Adrenal gland (tissue), 5 donors: ENCODE data around the gene THRA.

Experiments
- POLR2A ChIP-seq, 2 donors: fragments of 450-650 bp; IDR thresholded peaks; one replicate each; pipeline ENCODE4 v1.6.1; 2017; ENCODE audit warnings: antibody characterized with exemption in 2 of 2, mild to moderate bottlenecking in 2 of 2, moderate library complexity in 1 of 2
- TF ChIP-seq, protein P1 (sequence below), 6 experiments: fragments of 450-650 bp in 4 of 6; fragments of 200-600 bp in 2 of 6; sonication (generic) in 1 of 6; IDR thresholded peaks; 1 replicate in 5 of 6; 2 replicates in 1 of 6; pipeline versions ENCODE4 v1.5.1 to v1.8.0; 2016 to 2021; ENCODE audit warnings: antibody characterized with exemption in 6 of 6, mild to moderate bottlenecking in 2 of 6, moderate library complexity in 1 of 6
- donor health status: DM: no; HTN: no; CAD: no.

- TF ChIP-seq, protein P1, sequence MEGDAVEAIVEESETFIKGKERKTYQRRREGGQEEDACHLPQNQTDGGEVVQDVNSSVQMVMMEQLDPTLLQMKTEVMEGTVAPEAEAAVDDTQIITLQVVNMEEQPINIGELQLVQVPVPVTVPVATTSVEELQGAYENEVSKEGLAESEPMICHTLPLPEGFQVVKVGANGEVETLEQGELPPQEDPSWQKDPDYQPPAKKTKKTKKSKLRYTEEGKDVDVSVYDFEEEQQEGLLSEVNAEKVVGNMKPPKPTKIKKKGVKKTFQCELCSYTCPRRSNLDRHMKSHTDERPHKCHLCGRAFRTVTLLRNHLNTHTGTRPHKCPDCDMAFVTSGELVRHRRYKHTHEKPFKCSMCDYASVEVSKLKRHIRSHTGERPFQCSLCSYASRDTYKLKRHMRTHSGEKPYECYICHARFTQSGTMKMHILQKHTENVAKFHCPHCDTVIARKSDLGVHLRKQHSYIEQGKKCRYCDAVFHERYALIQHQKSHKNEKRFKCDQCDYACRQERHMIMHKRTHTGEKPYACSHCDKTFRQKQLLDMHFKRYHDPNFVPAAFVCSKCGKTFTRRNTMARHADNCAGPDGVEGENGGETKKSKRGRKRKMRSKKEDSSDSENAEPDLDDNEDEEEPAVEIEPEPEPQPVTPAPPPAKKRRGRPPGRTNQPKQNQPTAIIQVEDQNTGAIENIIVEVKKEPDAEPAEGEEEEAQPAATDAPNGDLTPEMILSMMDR (IDR thresholded peaks at IDR 0.05) = no peak
- no peak for TF ChIP-seq POLR2A (IDR thresholded peaks at IDR 0.05)
Observed at GRCh38 chr17:40022961-40023541, 39.7 kb upstream of the THRA start.
